Uterus (tissue), 2 donors: ENCODE measurements around the gene BTD.

Source experiments
- POLR2A ChIP-seq, 2 donors: fragments of 450-650 bp; IDR thresholded peaks; one replicate each; pipeline ENCODE4 v1.6.1; 2016; ENCODE audit warnings: antibody characterized with exemption in 2 of 2, mild to moderate bottlenecking in 1 of 2, moderate library complexity in 1 of 2
- TF ChIP-seq, protein P1 (sequence below), 4 experiments: fragments of 200-600 bp in 2 of 4; fragments of 450-650 bp in 2 of 4; sonication (generic) in 2 of 4; IDR thresholded peaks; one replicate each; pipeline ENCODE4 v1.5.1; 2016 to 2019; ENCODE audit warnings: antibody characterized with exemption in 4 of 4, mild to moderate bottlenecking in 2 of 4, moderate library complexity in 1 of 4

GRCh38 chr3:15690748-15691147 lies 89.2 kb downstream of the BTD start:
- TF ChIP-seq, protein P1, sequence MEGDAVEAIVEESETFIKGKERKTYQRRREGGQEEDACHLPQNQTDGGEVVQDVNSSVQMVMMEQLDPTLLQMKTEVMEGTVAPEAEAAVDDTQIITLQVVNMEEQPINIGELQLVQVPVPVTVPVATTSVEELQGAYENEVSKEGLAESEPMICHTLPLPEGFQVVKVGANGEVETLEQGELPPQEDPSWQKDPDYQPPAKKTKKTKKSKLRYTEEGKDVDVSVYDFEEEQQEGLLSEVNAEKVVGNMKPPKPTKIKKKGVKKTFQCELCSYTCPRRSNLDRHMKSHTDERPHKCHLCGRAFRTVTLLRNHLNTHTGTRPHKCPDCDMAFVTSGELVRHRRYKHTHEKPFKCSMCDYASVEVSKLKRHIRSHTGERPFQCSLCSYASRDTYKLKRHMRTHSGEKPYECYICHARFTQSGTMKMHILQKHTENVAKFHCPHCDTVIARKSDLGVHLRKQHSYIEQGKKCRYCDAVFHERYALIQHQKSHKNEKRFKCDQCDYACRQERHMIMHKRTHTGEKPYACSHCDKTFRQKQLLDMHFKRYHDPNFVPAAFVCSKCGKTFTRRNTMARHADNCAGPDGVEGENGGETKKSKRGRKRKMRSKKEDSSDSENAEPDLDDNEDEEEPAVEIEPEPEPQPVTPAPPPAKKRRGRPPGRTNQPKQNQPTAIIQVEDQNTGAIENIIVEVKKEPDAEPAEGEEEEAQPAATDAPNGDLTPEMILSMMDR (IDR thresholded peaks at IDR 0.05), result no peak
- TF ChIP-seq POLR2A (IDR thresholded peaks at IDR 0.05), result no peak
